Testis (tissue), 3 donors: ENCODE data around the gene RNF175. TPM values are rescaled to one million over a fixed set of nuclear protein-coding genes. Genes with fewer than 3 reads are reported as not detected.

Experiments
- DNase-seq: peaks from one replicate; pipeline ENCODE4 v3.0.0-alpha.2; 2019
- H3K27ac ChIP-seq, 2 donors: fragments of 200-600 bp; sonication (generic); one replicate each; pipeline ENCODE4 v1.5.1; 2019
- H3K27me3 ChIP-seq: fragments of 200-600 bp; sonication (generic); one replicate; pipeline ENCODE4 v1.5.1; 2019
- H3K36me3 ChIP-seq: fragments of 200-600 bp; sonication (generic); one replicate; pipeline ENCODE4 v1.5.1; 2017; ENCODE audit warnings: low read depth; ENCODE audit errors: missing control alignments
- H3K4me1 ChIP-seq: fragments of 200-600 bp; sonication (generic); one replicate; pipeline ENCODE4 v1.5.1; 2019
- H3K4me3 ChIP-seq, 2 donors: fragments of 200-600 bp; sonication (generic); one replicate each; pipeline ENCODE4 v1.5.1; 2017 to 2019
- H3K9me3 ChIP-seq: fragments of 200-600 bp; sonication (generic); one replicate; pipeline ENCODE4 v1.5.1; 2017
- POLR2A ChIP-seq: fragments of 450-650 bp; IDR thresholded peaks from one replicate; pipeline ENCODE4 v1.6.1; 2017; ENCODE audit warnings: antibody characterized with exemption, mild to moderate bottlenecking, moderate library complexity
- WGBS, 2 donors: methylation state at CpG; one replicate each; pipeline ENCODE4 v1.1.5; 2018; 5-methylcytosine and 5-hydroxymethylcytosine counted together
- intact Hi-C: fragments of 100-400 bp; cut with DNase I; formaldehyde crosslinking; loops from one replicate; pipeline ENCODE4 v1.15.1; 2023; ENCODE audit warnings: low total_unique reads
- polyA plus RNA-seq: library from polyadenylated mRNA; stranded (reverse); fragments of 350-450 nt; fragmentation: Illumina TruSeq; extraction: RNeasy Lipid Tissue Mini Kit (QIAGEN cat#74804); gene quantifications from one replicate; pipeline ENCODE4 v1.2.3, GENCODE V29; 2014; ENCODE audit warnings: low read depth, low replicate concordance; ENCODE audit not compliant: insufficient read depth
- total RNA-seq, 2 donors: library from RNA; depleted of rRNA; stranded (reverse); fragments of >200 nt; gene quantifications; one replicate each; pipeline ENCODE4 v1.2.3, GENCODE V29; 2016
- TF ChIP-seq, protein P1 (sequence below), 3 experiments: fragments of 450-650 bp in 2 of 3; fragments of 200-600 bp in 1 of 3; sonication (generic) in 1 of 3; IDR thresholded peaks; one replicate each; pipeline ENCODE4 v1.5.1; 2016 to 2019; ENCODE audit warnings: antibody characterized with exemption in 3 of 3, mild to moderate bottlenecking in 2 of 3, moderate library complexity in 1 of 3

The RNF175 gene
- total and polyA plus RNA-seq, 3 donors from 2014 or later: 0.63 to 3.0 (median 0.99) TPM

DNA sequence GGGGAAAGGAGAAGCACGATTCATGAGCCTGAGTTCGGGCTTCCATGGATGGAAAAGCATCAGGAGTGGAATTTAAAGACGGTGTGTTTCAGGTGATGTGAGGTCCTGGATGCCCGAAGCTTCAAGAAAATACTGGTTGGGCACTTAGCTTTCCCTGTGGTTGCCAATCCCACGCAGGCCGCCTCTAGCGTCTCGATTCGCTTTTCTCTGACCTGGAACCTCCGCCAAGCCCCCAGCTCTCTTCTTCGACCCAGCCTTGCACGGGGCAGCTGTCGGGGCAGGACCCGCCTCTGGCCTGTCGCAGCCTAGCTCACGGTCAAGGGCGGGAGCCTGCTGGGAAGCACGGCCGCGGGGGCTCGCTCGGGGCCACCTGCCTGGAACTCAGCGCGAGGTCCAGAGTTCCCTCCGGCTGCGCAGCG is 76.1 kb downstream of the RNF175 start:
- Histone ChIP-seq H3K36me3 (no peaks in the 10 kb centered on the region), H3K27me3 (no peaks in the 10 kb centered on the region), H3K4me3 (peak overlapping the region; percentile 56 to 73), H3K27ac (peak overlapping the region in 1 of 2 donors; percentile 19), H3K9me3 (no peaks in the 10 kb centered on the region), H3K4me1 (peaks cover 12% of the 10 kb centered on the region)
- intact Hi-C loops: no loop called here
- 6 to 21% methylated on average over 9 to 27 of the region's 27 CpGs for WGBS, 2 donors
- TF ChIP-seq POLR2A: no peak
- TF ChIP-seq, protein P1, sequence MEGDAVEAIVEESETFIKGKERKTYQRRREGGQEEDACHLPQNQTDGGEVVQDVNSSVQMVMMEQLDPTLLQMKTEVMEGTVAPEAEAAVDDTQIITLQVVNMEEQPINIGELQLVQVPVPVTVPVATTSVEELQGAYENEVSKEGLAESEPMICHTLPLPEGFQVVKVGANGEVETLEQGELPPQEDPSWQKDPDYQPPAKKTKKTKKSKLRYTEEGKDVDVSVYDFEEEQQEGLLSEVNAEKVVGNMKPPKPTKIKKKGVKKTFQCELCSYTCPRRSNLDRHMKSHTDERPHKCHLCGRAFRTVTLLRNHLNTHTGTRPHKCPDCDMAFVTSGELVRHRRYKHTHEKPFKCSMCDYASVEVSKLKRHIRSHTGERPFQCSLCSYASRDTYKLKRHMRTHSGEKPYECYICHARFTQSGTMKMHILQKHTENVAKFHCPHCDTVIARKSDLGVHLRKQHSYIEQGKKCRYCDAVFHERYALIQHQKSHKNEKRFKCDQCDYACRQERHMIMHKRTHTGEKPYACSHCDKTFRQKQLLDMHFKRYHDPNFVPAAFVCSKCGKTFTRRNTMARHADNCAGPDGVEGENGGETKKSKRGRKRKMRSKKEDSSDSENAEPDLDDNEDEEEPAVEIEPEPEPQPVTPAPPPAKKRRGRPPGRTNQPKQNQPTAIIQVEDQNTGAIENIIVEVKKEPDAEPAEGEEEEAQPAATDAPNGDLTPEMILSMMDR (IDR thresholded peaks at IDR 0.05): no peak
- DNase-seq: peak; percentile 63

DNA sequence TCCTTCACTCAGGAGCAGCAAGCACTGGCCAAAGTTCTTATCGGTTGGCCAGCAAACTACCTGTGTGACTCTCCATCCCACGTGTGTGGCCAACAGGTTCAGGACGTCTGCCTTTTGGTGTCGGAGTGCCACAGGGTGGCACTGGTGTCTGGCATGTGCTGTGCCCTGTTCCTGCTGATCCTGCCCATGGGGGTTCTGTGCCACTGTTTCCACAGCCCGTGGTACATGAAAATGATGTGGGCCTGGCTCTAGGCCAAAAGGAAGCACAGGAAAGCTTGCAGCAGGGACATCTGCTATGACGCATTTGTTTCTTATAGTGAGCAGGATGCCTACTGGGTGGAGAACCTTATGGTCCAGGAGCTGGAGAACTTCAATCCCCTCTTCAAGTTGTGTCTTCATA is 80.3 kb downstream of the RNF175 start:
- 81 to 87% methylated on average over 6 of the region's 6 CpGs for WGBS, 2 donors
- Histone ChIP-seq H3K27me3 (no peaks in the 10 kb centered on the region), H3K27ac (no peak overlapping the region), H3K9me3 (no peaks in the 10 kb centered on the region), H3K4me3 (no peak overlapping the region), H3K36me3 (no peaks in the 10 kb centered on the region), H3K4me1 (peaks cover 8% of the 10 kb centered on the region)
- TF ChIP-seq, protein P1 (IDR thresholded peaks at IDR 0.05): no peak
- TF ChIP-seq POLR2A: no peak
- DNase-seq: peak; percentile 21
- intact Hi-C loops: no loop called here

DNA sequence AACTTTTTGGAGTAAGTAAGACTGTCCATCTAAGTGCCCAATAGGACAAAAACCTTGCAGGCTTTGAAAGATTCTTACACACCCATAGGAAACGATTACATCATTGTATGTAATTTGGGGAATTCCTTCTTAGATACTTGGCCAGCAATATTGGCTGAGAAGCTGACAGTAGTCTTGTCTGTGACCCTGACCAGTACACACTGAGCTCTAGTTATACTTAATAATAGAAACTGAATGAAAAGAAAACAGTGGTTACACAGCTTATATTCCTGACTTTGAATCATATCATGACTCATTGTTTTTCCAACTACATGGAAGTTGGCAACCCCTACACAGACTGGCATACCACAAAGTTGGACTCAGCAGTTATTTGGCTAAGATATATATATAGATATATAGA is 82.8 kb downstream of the RNF175 start:
- no peak overlapping the region for H3K27ac ChIP-seq
- no peaks in the 10 kb centered on the region for H3K9me3 ChIP-seq
- 39 to 71% methylated on average over 1 of the region's 1 CpG for WGBS, 2 donors
- no peak for TF ChIP-seq POLR2A
- TF ChIP-seq, protein P1 (IDR thresholded peaks at IDR 0.05): no peak
- H3K27me3 ChIP-seq: no peaks in the 10 kb centered on the region
- intact Hi-C loops: no loop called here
- no peak overlapping the region for H3K4me3 ChIP-seq
- DNase-seq: no peak
- no peaks in the 10 kb centered on the region for H3K36me3 ChIP-seq
- no peaks in the 10 kb centered on the region for H3K4me1 ChIP-seq

DNA sequence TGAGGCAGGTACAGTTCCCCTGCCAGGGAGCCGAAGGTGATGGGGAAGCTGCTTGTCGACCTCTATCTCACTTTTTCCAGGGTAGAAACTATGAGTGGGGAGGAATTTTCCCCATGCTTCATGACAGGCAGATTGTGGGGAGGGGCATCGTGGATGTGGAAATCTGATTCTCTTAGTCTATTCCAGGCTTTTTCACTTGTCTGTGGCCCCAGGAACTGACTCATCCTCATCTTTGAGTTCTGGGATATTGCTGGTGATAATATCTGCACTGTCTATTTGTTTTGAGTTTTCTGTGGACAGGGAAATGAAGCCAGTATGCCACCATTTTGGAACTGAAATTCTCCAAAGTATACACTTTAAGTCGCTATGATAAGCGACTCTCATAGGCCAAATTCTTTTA is 83.3 kb downstream of the RNF175 start:
- TF ChIP-seq POLR2A: no peak
- TF ChIP-seq, protein P1 (IDR thresholded peaks at IDR 0.05): no peak
- DNase-seq: no peak

DNA sequence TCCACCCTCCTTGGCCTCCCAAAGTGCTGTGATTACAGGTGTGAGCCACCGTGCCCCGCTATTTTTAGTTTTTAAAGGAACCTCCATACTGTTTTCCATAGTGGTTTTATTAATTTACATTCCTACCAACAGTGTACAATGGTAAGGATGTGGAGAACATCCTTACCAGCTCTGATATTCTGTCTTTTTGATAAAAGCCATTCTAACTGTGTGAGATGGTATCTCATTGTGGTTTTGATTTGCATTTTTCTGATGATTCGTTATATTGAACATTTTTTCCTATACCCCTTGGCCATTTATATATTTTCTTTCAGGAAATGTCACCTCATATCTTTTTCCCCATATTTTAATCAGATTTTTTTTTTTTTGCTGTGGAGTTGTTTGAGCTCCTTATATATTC is 90.0 kb downstream of the RNF175 start:
- no peak overlapping the region for H3K4me3 ChIP-seq
- H3K27ac ChIP-seq: no peak overlapping the region
- intact Hi-C loops: no loop called here
- H3K4me1 ChIP-seq: no peaks in the 10 kb centered on the region
- no peaks in the 10 kb centered on the region for H3K9me3 ChIP-seq
- WGBS, 2 donors: 54 to 71% methylated on average over 3 of the region's 3 CpGs
- H3K27me3 ChIP-seq: no peaks in the 10 kb centered on the region
- H3K36me3 ChIP-seq: no peaks in the 10 kb centered on the region
- TF ChIP-seq, protein P1 (IDR thresholded peaks at IDR 0.05): no peak
- no peak for TF ChIP-seq POLR2A
- no peak for DNase-seq

More for the DNA sequence above, 83.3 kb downstream of the RNF175 start:
- intact Hi-C loops: no loop called here
- Histone ChIP-seq H3K4me1 (no peaks in the 10 kb centered on the region), H3K27ac (no peak overlapping the region), H3K27me3 (no peaks in the 10 kb centered on the region), H3K36me3 (no peaks in the 10 kb centered on the region), H3K9me3 (no peaks in the 10 kb centered on the region), H3K4me3 (no peak overlapping the region)
- 93% methylated on average over 5 of the region's 5 CpGs for WGBS, 2 donors
